HG02623 (cell line): ENCODE data around the gene ACSS2.

ENCODE experiments used
- ATAC-seq: cut with Tn5 transposase; IDR thresholded peaks from one replicate; pipeline ENCODE4 v1.9.1; 2021; ENCODE audit warnings: moderate library complexity; ENCODE audit not compliant: unreplicated experiment

Gene ACSS2

DNA sequence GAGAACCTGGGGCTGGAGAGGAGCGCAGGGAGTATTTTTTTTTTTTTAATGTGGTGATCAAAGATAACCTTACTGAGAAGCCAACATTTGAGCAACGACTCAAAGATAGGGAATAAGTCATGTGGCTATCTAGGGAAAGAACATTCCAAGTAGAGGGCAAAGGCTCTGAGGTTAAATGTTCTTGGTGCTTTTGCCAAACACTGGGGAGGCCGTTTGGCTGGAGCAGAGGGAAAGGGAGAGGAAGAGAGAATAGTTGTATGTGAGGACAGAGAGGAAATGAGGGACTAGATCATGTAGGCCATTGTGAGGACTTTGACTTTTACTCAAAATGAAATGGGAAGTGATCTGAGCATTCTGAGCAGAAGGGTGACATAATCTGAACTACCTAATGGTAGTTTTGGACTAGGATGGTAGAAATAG, 27.8 kb downstream of the ACSS2 start:
- ATAC-seq = no peak

DNA sequence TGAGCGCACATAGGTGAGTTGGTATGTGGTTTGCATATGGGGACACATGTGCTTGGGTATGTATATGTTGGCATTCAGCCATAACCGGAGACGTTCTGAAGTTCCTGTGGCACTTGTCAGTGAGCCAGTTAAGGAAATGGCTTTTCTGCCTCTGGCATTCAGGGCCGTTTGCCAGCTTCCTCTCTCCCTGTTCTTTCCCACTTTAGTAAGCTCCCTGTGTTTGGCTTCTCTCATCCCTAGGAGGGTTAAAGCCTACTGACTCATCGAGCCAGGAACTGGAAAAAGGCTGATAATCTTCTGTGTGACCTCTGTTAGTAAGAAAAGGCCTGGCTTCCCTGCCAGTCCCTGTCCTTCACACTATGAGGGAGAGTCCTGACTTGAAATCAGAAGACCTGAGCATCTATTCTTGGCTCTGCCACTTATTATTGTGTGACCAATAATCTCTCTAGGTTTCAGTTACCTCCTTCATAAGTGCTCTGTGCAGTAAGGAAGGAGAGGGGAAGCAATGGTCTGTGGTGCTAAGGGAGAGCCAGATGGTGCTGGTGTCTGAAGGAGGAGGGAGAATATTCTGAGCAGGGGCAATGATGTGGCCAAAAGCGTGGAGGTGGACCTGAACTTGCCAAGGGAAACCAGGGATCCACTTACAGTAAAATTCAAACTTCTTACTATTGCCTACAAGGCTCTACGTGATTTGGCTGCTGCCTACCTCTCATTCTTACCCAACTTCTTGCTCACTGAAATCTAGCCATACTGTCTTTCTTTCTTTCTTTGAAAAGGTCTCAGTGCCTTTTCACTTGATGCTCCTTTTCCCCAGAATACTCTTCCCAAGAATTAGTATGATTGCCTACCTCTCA, 31.4 kb downstream of the ACSS2 start:
- ATAC-seq = no peak

DNA sequence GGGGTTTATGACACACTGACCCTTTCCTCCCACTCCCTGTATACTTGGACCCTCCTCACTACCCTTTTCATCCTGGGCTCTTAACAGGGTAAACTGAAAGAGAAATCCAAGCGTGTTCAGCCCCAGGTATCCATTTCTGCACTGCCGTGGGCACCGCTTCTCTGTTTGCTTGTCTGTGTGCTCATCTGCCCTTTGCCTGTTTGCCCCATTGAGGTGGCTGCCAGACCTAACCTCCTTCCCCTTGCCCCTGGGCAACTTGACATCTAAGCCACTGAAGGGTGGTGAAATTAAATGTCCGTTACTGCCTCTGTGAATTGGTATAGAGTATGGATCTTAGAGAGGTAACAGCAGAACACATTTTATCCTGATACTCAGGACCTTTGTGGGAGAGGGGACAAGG, 38.7 kb downstream of the ACSS2 start:
- no peak for ATAC-seq

DNA sequence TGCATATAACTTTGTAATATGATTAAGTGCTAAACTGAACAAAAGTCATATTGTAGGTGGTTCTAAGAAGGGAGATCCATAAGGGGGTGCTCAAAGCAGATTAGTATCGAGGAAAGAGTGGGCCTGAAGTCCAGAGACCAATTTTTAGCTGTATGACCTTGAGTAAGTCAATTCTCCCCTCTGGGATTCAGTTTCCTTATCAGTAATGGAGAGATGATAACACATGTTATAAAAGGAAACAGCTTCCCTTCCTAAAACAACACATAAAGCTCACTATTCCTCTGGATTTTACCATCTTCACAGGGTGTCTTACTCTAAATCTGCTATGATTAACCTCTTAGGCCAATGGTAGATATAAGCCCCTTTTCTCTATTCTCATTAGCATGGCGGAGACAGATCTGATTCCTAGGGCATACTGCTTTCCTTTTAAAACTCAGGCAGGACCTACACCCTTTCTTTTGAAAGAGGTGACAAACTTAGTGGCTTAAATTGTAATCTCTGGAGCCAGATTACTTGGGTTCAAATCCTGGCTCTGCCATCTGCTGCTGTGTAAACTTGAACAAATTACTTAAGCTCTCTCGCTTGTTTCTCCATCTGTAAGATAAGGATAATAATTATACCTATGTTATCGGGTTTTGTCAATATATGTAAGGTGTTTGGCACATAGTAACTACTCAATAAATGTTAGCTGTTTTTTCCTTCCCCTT, 39.5 kb downstream of the ACSS2 start:
- ATAC-seq = no peak

DNA sequence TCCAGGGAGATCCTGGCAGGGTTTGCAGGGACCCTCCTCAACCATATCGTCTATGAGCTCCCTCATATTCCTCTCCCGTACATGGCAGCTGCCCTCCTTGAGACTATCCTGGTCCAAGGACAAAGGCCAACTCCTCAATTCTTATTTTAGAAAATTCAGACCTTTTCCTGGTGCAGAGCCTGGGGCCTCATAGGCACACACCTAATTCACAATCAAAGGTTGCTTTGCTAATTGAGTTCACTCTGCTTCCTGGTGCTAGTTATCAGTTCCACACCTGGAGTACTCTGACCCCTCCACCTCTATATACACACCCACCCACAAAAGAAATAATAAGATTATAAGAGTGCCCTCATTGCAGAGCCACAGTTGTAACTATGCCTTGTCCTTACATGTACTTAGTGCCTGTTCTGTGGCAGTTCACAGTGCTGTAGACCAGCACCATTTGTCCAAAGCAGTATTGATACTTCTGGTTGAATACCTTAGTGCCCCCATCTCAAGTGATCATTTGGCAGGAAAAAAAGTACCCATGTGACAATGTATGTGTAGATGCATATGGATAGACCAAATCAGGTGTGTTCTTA, 40.5 kb downstream of the ACSS2 start:
- no peak for ATAC-seq

DNA sequence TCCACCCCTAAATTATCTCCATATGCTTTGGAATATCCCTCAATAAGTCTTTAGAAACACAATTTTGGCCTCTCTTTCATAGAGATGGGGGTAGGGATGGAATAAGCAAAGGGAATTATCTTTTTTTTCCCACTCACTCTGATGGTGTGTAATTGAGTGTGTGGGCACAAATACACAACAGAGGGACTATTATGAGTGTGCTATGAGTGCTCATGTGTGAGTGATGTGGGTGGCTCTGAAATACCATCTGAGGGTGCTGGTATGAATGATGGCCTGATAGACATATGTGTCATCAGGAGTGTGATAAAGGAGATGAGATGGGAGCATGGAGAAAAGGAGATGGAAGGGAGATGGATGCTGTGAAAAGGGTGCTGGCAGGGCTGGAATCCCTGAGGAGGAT, 43.6 kb downstream of the ACSS2 start:
- ATAC-seq = no peak

DNA sequence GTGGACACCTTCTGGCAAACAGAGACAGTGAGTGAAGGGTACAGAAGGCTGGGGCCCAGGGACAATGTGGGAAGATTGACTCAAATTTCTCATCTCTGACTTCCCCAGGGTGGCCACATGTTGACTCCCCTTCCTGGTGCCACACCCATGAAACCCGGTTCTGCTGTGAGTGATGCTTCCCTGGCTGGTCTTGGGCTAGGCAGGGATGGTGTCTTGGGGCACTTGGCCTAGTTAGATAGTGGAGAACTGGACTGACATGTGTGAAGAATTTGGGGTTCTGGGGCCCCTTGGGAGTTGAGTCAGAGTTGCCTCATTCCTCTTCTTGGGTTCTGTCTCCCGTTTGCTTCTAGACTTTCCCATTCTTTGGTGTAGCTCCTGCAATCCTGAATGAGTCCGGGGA, 45.0 kb downstream of the ACSS2 start:
- no peak for ATAC-seq

DNA sequence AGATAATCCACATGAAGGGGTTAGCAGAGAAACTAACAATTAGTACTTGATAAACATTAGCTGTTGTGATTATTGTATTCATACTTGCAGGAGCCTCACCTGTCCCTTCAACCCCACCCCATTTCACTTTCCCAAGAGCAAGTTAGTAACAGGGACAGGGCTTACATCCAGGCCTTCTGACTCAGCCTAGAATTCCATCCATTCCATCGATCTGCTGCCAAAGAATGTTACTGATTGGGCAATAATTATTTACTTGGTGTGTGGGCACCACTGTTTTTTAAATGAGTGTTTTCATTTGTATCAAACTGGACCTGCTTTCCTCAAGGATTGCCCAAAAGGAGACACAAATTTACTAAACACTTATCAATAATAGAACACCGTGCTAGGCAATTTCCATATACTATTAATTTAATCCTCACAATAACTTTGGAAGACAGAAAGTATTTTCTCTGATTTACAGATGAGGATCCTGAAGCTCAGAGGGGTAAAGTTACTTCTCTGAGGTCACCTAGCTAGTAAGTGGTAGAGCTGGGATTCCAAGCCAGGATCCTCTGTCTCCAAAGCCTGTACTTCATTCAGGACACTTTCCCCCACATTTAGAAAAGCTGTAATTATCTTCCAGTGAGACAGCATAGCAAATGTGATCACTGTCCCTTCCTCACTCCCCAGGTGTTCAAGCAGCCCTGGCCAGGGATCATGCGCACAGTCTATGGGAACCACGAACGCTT, 46.4 kb downstream of the ACSS2 start:
- no peak for ATAC-seq

DNA sequence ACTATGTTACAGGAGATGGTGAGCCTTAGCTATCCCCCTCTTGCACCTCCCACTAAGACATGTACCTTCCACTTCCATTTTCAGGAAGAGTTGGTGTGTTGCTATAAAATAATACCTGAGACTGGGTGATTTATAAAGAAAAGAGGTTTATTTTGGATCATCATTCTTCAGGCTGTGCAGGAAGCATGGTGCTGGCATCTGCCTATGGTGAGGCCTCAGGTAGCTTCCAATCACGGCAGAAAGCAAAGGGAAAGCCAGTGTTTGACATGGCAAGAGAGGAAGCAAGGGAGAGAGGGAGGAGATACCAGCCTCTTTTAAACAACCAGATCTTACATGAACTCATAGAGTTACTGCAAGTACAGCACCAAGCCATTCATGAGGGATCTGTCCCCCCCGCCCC, 47.0 kb downstream of the ACSS2 start:
- no peak for ATAC-seq

DNA sequence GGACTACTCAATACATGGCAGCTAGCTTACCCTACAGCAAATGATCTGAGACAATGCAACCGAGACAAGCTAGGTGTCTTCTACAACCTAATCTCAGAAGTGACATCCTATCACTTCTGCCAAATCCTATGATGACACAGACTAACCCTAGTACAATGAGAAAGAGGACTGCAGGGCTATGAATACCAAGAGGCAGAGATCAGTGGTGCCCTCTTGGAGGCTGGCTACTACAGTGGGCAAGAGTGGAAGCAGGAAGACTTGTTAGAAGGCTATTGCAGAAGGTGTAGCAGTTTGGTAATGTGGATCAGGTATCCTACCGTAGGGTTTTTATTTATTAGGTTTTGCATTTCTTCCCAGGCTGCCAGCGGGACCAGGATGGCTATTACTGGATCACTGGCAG, 48.9 kb downstream of the ACSS2 start:
- no peak for ATAC-seq

DNA sequence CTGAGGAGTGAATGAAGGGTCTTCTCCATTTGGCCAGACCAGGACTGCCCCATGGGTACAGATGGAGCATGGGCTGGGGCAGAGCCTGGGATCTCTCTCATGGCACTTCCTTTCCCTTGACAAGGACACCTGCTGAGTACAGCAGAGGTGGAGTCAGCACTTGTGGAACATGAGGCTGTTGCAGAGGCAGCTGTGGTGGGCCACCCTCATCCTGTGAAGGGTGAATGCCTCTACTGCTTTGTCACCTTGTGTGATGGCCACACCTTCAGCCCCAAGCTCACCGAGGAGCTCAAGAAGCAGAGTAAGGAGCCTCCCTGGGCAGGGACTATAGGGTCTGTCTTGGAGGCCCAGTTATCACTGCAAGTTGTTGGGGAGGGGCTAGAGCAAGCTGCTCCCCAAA, 49.6 kb downstream of the ACSS2 start:
- ATAC-seq = no peak

DNA sequence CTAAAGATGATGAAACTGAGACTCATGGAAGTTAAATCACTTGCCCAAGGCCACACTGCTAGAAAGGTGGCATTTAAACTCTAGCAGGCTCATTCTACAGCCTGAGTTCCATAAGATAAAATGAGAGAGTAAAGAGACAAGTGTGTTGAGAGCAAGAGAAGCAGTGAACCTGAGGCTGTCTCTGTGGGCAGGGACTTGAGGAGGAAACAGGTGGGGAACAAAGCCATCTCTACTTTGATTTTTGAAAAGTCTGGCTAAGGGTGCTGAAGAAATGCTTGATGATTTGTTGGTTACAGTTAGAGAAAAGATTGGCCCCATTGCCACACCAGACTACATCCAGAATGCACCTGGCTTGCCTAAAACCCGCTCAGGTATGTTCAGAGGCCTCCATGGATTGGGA, 50.2 kb downstream of the ACSS2 start:
- ATAC-seq = no peak

DNA sequence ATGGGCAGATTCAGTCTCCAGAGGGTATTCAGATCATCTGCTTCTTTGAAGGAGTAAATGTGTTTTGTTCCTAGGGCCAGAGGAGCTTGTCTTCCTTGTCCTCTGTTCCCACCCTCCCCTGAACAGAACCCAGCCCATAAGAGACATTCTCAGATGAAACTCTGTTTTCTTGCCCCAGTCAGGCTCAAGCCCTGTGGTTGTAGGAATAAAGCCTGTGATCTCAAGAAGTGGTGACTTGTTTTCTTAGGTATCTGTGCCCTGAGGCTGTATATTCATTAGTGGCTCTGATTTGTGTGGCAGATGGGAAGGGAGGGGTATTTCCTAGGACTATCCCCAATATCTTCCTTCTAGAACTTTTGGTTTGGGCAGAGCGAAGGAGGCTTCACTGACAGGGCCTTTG, 51.3 kb downstream of the ACSS2 start:
- ATAC-seq = no peak

DNA sequence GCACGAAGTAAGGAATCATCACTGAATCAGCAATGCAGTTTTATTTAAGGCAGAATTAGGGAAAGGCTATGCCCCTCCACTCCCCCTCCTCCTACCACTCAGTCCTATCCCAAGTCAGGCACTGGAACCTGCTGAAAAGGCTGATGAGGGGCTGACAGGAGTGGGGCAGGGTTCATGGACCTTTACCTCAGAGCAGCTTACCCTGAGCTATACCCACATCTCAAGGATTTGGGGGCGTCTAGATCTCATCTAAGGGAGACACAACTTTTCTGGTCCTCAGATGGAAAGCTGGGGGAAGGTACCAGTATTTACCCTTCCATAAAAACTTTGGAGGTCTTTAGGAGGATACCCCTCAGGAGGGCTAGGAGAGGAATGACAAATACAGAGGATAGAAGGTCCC, 52.0 kb downstream of the ACSS2 start:
- no peak for ATAC-seq

DNA sequence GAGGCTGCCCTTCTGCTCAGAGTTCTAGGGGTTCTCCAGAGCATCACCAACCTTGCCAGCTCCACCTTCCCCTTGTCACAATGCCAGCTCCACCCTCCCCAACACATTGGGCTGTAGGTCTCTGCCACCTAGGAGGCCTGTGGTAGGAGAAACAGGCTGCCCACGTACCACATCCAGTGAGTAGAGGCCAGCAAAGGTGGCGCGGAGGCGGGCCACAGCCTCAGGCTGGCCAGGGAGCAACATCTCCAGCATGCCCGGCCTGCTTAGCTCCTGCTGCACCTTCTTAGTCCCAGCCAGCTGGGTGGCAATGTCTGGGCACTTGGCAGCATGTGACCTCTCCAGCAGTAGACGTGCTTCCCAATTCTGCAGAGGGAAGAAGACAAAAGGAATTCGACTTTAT, 55.4 kb downstream of the ACSS2 start:
- no peak for ATAC-seq

DNA sequence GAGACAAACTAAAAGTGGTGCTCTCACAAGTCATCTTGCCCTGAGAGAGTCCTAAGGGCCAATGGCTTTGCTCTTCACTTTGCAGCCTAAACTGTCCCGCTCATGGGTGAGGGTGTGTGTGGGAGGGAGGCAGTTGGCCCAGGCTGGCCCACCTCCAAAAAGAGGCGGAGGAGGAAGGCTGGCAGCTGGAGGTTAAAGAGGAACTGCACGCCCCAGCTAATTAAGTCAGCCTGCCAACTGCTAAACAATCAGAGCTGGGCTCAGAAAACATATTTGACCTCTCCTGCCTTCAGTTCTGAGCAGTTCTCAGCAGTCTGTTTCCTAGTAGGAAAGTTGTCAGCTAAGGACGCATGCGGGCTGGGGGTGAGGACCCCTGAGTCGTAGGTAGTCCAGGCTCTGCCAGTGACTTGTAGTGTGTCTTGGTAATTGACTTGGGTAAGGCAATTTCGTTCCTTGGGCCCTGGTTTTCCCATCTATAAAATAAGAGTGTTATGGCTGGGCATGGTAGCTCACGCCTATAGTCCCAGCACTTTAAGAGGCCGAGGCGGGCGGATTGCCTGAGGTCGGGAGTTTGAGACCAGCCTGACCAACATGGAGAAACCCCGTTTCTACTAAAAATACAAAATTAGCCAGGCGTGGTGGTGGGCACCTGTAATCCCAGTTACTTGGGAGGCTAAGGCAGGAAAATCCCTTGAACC, 62.2 kb downstream of the ACSS2 start:
- no peak for ATAC-seq

DNA sequence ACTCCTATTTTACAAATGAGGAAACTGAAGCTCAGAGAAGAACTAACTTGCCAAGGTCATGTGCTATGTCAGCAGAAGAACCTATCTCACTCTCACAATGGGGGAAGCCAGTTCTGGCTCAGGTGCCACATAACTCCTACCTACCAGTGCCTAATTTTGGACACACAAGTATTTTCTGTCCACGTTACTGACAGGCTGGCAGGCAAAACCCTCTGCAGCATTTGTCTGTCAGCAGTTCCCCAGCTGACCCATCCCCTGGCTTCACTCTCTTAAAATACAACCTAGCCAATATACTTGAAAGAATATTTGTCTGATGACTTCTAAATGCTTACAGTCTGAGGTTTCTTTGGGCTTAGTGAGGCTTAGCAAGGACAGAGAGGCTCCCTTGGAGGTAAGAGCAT, 63.7 kb downstream of the ACSS2 start:
- no peak for ATAC-seq

DNA sequence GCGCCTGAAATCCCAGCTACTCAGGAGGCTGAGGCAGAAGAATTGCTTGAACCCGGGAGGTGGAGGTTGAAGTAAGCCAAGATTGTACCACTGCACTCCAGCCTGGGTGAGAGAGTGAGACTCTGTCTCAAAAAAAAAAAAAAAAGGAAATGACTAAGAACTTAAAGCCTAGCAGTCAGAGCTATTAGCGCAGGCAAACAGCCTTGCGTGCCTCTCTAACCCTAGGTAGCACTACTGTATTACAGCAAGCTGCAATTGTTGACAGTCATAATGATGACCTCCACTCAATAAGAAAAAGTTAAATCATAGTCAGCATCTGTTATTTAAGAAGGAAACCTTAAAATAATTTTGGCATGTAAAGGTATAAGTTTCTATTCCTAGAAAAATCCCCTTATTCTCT, 64.8 kb downstream of the ACSS2 start:
- ATAC-seq = no peak

DNA sequence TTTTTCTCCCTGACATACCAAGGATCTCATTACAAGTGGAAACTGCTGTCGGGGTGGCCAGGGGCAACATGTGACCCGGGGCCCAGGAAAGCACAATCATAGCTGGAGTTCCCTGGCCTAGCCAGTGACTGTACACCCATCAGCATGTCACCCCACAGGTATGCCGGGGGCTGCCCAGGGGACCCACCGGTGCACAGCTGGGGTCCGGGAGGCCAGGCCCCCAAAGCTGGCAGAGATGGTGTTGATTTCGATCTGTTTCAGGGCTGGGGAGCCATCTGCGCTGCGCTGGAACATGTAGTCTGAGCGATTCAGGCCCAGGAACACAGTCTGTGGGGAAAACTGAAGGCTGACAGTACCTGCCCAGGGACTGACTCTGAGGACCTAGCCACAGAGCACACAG, 65.9 kb downstream of the ACSS2 start:
- ATAC-seq = no peak

DNA sequence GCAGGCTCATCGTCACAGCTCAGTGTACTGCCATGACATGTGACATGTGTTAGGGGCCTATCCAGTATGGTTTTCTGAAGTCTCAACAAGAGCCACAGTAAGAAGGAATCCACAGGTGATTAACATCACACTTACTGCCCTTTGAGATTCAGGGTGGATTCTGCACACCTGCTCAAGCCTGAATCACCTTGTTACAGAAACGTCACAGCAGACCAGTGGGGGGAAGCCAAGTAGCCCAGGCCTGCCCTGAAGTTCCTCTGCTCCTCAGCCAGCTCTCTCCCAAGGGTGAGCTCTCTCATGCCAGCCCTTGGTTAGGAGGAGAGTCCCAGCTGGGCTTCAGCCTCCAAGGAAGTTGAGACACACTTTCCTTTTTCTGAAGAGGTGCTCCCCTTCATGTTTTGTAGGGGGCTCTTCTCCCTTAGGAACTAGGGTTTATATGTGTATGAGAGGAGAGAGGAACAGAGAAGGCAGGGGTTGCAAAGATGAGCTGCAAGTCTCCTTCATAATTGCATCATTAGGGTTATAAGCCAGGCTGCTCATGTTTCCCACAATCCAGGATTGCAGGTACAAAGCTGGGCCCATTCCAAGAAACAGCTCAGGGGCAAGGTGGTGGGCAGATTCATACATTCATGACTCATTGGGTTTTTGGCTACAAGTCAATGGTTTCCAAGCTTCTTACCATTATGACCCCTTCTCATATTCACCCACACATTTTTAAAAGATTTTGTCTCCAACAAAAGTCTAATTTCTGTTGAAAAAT, 67.6 kb downstream of the ACSS2 start:
- no peak for ATAC-seq
